ENCODE results near the gene LPXN. TPM values are rescaled to one million over a fixed set of nuclear protein-coding genes. Genes with fewer than 3 reads are reported as not detected.

Gene LPXN
- total and polyA plus RNA-seq, 2 donors (not counting 3 experiments of a cell fraction or from before 2014, with no cell fraction given): 6.2 TPM

GRCh38 chr11:58490827-58491226 lies 84.8 kb downstream of the LPXN start:
- no peak for FAIRE-seq

GRCh38 chr11:58487170-58487569 lies 88.5 kb downstream of the LPXN start:
- POLR2A ChIA-PET: no interaction called here
- H3K4me1 ChIP-seq (ENCODE audit: control insufficient read depth, extremely low read depth, insufficient read depth, low read length): no peaks in the 10 kb centered on the region
- no peak overlapping the region for H2AFZ ChIP-seq (ENCODE audit: low read depth, low read length)
- dilution Hi-C loops (cut with MboI; ENCODE audit: extremely low pct_ligation_motif_present, low sequenced_read_pairs) (no loop called here), intact Hi-C loops (cut with micrococcal nuclease) (no loop called here)
- H3K4me2 ChIP-seq (ENCODE audit: insufficient read depth, low read length): no peak overlapping the region
- no peak for TF ChIP-seq POLR2A (IDR thresholded peaks at IDR 0.05; ENCODE audit: low read depth, low read length)
- no peak for TF ChIP-seq MYC (IDR thresholded peaks at IDR 0.05; ENCODE audit: low read depth, low read length)
- no peak for TF ChIP-seq MAX (IDR thresholded peaks at IDR 0.05; ENCODE audit: insufficient read depth, insufficient read length)
- TF ChIP-seq FOS (IDR thresholded peaks at IDR 0.05; ENCODE audit: borderline replicate concordance, insufficient read depth, low read length): no peak
- no peak for TF ChIP-seq GATA2 (IDR thresholded peaks at IDR 0.05; ENCODE audit: insufficient read depth, insufficient read length, low read depth, low read length)
- no peak for TF ChIP-seq CTCF (IDR thresholded peaks at IDR 0.05; ENCODE audit: extremely low read depth in 1 of 2, insufficient read depth in 1 of 2, low read depth in 1 of 2, low read length in 2 of 2)
- TF ChIP-seq EZH2 (IDR thresholded peaks at IDR 0.05; ENCODE audit: borderline replicate concordance, low read depth, low read length, severe bottlenecking): no peak
- no peak for TF ChIP-seq POLR2AphosphoS5 (IDR thresholded peaks at IDR 0.05; ENCODE audit: insufficient read depth, low read depth, low read length)
- TF ChIP-seq JUN (IDR thresholded peaks at IDR 0.05; ENCODE audit: borderline replicate concordance, insufficient read depth, insufficient read length, low read depth): no peak
- no TSS peak for BruUV-seq (replicated peaks)
- H3K9ac ChIP-seq (replicated peaks; ENCODE audit: extremely low read depth, insufficient read depth, low read length): no peak overlapping the region
- H3K27me3 ChIP-seq (ENCODE audit: control insufficient read depth in 2 of 2, insufficient read depth in 2 of 2, low read length in 2 of 2): no peaks in the 10 kb centered on the region
- FAIRE-seq (no peak), DNase-seq (ENCODE audit: low read depth, low spot score) (no peak)
- H3K4me3 ChIP-seq (replicated peaks in 1 of 3; ENCODE audit: insufficient read depth in 1 of 3, low read depth in 1 of 3, low read length in 3 of 3): no peak overlapping the region
- no peaks in the 10 kb centered on the region for H3K36me3 ChIP-seq (ENCODE audit: control insufficient read depth in 2 of 2, extremely low read depth in 1 of 2, insufficient read depth in 2 of 2, low read length in 2 of 2)
- H3K9me1 ChIP-seq (replicated peaks; ENCODE audit: control insufficient read depth, extremely low read depth, insufficient read depth, low read length): no peaks in the 10 kb centered on the region
- H3K79me2 ChIP-seq (ENCODE audit: control insufficient read depth, insufficient read depth, low read length): no peaks in the 10 kb centered on the region
- CTCF ChIA-PET: no interaction called here
- no peaks in the 10 kb centered on the region for H4K20me1 ChIP-seq (replicated peaks; ENCODE audit: control insufficient read depth, extremely low read depth, insufficient read depth, low read length)
- H3K9me3 ChIP-seq (replicated peaks; ENCODE audit: control insufficient read depth, insufficient read depth, low read length): no peaks in the 10 kb centered on the region
- no peak overlapping the region for H3K27ac ChIP-seq (ENCODE audit: insufficient read depth, low read depth, low read length)

More at GRCh38 chr11:58490827-58491226, 84.8 kb downstream of the LPXN start:
- Histone ChIP-seq H3K9ac (replicated peaks; ENCODE audit: extremely low read depth, insufficient read depth, low read length) (no peak overlapping the region), H3K27me3 (ENCODE audit: control insufficient read depth in 2 of 2, insufficient read depth in 2 of 2, low read length in 2 of 2) (no peaks in the 10 kb centered on the region), H3K36me3 (ENCODE audit: control insufficient read depth in 2 of 2, extremely low read depth in 1 of 2, insufficient read depth in 2 of 2, low read length in 2 of 2) (no peaks in the 10 kb centered on the region), H3K4me3 (replicated peaks in 1 of 3; ENCODE audit: insufficient read depth in 1 of 3, low read depth in 1 of 3, low read length in 3 of 3) (no peak overlapping the region), H3K4me1 (ENCODE audit: control insufficient read depth, extremely low read depth, insufficient read depth, low read length) (no peaks in the 10 kb centered on the region), H4K20me1 (replicated peaks; ENCODE audit: control insufficient read depth, extremely low read depth, insufficient read depth, low read length) (no peaks in the 10 kb centered on the region), H3K4me2 (ENCODE audit: insufficient read depth, low read length) (no peak overlapping the region), H3K27ac (ENCODE audit: insufficient read depth, low read depth, low read length) (no peak overlapping the region), H3K79me2 (ENCODE audit: control insufficient read depth, insufficient read depth, low read length) (no peaks in the 10 kb centered on the region), H2AFZ (ENCODE audit: low read depth, low read length) (no peak overlapping the region), H3K9me3 (replicated peaks; ENCODE audit: control insufficient read depth, insufficient read depth, low read length) (no peaks in the 10 kb centered on the region), H3K9me1 (replicated peaks; ENCODE audit: control insufficient read depth, extremely low read depth, insufficient read depth, low read length) (no peaks in the 10 kb centered on the region)
- TF ChIP-seq JUN (IDR thresholded peaks at IDR 0.05; ENCODE audit: borderline replicate concordance, insufficient read depth, insufficient read length, low read depth) (no peak), FOS (IDR thresholded peaks at IDR 0.05; ENCODE audit: borderline replicate concordance, insufficient read depth, low read length) (no peak), MYC (IDR thresholded peaks at IDR 0.05; ENCODE audit: low read depth, low read length) (no peak), CTCF (IDR thresholded peaks at IDR 0.05; ENCODE audit: extremely low read depth in 1 of 2, insufficient read depth in 1 of 2, low read depth in 1 of 2, low read length in 2 of 2) (no peak)
- ChIA-PET POLR2A (no interaction called here), CTCF (no interaction called here)
- BruUV-seq (replicated peaks): no TSS peak
- intact Hi-C loops (cut with micrococcal nuclease): no loop called here
- dilution Hi-C loops (cut with MboI; ENCODE audit: extremely low pct_ligation_motif_present, low sequenced_read_pairs): no loop called here
- DNase-seq (ENCODE audit: low read depth, low spot score): no peak

Measured in endothelial cell of umbilical vein (primary cell).